Caco-2 (cell line): Measurements from ENCODE around the gene SVOPL. TPM values are rescaled to one million over a fixed set of nuclear protein-coding genes. Genes with fewer than 3 reads are reported as not detected.

ENCODE experiments used
- BruUV-seq: library from RNA; stranded (reverse); fragments of 400-500 nt; replicated peaks from 2 replicates; lab custom pipeline; 2021; lab: Mats Ljungman, UMichigan
- CTCF ChIA-PET: fragments of 300-600 bp; sonication (Branson Sonifier 250); formaldehyde crosslinking; loops from one replicate; lab custom pipeline; 2022; ENCODE audit warnings: antibody characterized with exemption; lab: Charles Lee
- POLR2A ChIA-PET: fragments of 300-600 bp; sonication (Branson Sonifier 250); formaldehyde crosslinking; loops from one replicate; lab custom pipeline; 2022; ENCODE audit warnings: antibody characterized with exemption; lab: Charles Lee
- DNase-seq, 2 experiments: peaks; one replicate each; pipeline versions ENCODE4 v3.0.0 to v3.0.0-alpha.2; 2020 to 2022
- H3K27me3 ChIP-seq: replicated peaks from 2 replicates; pipeline ENCODE4 v1.6.0; 2011; ENCODE audit warnings: low read length; ENCODE audit not compliant: control insufficient read depth, insufficient read depth
- H3K36me3 ChIP-seq: 2 replicates; pipeline ENCODE4 v1.5.1; 2011; ENCODE audit warnings: low read length; ENCODE audit not compliant: control insufficient read depth, insufficient read depth
- H3K4me1 ChIP-seq: fragments of 250-450 bp; sonication (Bioruptor Pico); 2 replicates; pipeline ENCODE4 v1.5.1; 2020; ENCODE audit warnings: mild to moderate bottlenecking
- H3K4me3 ChIP-seq: 2 replicates; pipeline ENCODE4 v1.5.1; 2011; ENCODE audit warnings: low read depth, mild to moderate bottlenecking, control low read depth, low read length
- H3K9me3 ChIP-seq: fragments of 250-450 bp; sonication (Bioruptor Pico); 2 replicates; pipeline ENCODE4 v1.5.1; 2020; ENCODE audit warnings: mild to moderate bottlenecking, moderate library complexity
- H3K27ac Mint-ChIP-seq: one replicate; pipeline ENCODE4 v1.8.0; 2022; ENCODE audit warnings: mixed read lengths; ENCODE audit not compliant: unreplicated experiment
- H3K27me3 Mint-ChIP-seq: one replicate; pipeline ENCODE4 v1.8.0; 2022; ENCODE audit warnings: mixed read lengths; ENCODE audit not compliant: insufficient read depth, unreplicated experiment
- H3K36me3 Mint-ChIP-seq: one replicate; pipeline ENCODE4 v1.8.0; 2022; ENCODE audit warnings: mild to moderate bottlenecking, mixed read lengths; ENCODE audit not compliant: insufficient read depth, unreplicated experiment
- H3K4me1 Mint-ChIP-seq: one replicate; pipeline ENCODE4 v1.8.0; 2022; ENCODE audit warnings: low read depth, mixed read lengths; ENCODE audit not compliant: unreplicated experiment
- H3K4me3 Mint-ChIP-seq: one replicate; pipeline ENCODE4 v1.8.0; 2022; ENCODE audit warnings: mild to moderate bottlenecking, moderate library complexity, mixed read lengths; ENCODE audit not compliant: unreplicated experiment
- H3K9me3 Mint-ChIP-seq: one replicate; pipeline ENCODE4 v1.8.0; 2022; ENCODE audit warnings: mixed read lengths; ENCODE audit not compliant: unreplicated experiment
- intact Hi-C: fragments of 100-400 bp; cut with micrococcal nuclease; formaldehyde crosslinking; loops from one replicate; pipeline ENCODE4 v1.10.0; 2022; ENCODE audit not compliant: unreplicated experiment
- total RNA-seq: library from RNA; stranded (reverse); gene quantifications from 2 replicates; pipeline ENCODE4 v1.2.3, GENCODE V29; 2022
- TF ChIP-seq, protein P1 (sequence below), 2 experiments: fragments of 200-600 bp in 1 of 2; IDR thresholded peaks; 1 replicate in 1 of 2; 2 replicates in 1 of 2; pipeline versions ENCODE4 v1.5.1 to v1.8.0; 2011 to 2022; ENCODE audit warnings: antibody characterized with exemption in 1 of 2, control low read depth in 1 of 2, inconsistent platforms in 1 of 2, low read depth in 1 of 2, low read length in 1 of 2, mild to moderate bottlenecking in 1 of 2, moderate library complexity in 1 of 2; ENCODE audit not compliant: insufficient read depth in 1 of 2, severe bottlenecking in 1 of 2, unreplicated experiment in 1 of 2

The SVOPL gene
- total RNA-seq, 1 experiment from 2014 or later = 0.27 TPM

DNA sequence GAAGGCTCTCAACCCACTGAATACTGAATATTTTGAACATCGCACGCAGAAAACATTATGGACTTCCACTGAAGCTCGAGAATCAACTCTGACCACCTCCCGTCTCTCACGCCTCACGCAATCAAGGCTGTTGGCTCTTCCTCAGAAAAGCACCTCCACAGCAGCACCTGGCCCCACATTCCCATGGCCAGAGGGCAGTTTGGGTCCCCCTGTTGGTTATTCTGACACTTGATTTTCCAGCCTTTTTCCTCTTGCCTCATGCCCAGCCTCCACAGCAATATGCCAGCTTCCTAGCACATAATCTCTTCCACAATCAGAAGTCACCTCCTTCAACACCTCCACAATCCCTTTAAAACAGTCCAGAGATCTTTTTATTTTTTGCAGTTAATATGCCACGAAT, 55.9 kb downstream of the SVOPL start:
- no peaks in the 10 kb centered on the region for H3K9me3 Mint-ChIP-seq
- H3K27ac Mint-ChIP-seq = no peak overlapping the region

DNA sequence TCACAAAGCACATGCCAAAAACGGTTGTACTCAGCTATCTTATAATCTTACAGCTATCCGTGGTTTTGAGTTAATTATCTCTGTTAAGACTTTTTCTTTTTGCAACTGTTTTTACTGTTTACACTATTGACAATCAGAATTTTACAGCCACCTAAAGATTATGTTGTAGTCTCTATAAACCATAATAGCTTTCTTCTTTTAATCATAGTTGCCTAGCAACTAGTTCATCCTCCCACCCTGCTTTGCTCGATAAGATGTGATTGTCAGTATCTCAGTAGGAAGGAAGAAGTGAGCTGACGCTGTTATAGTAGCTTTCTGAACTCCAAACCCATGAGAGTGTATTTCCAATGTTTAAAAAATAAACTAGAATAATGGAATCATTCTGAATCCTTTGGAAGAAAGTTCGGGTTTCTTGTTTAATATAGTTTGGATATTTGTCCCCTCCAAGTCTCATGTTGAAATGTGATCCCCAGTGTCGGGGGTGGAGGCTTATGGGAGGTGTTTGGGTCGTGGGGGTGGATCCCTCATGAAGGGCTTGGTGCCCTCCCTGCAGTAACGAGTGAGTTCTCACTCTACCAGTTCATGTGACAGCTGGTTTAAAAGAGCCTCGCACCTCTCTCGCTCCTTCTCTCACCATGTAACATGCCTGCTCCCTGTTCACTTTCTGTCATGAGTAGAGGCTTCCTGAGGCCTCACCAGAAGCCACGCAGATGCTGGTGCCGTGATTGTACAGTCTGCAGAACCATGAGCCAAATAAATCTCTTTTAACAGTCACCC, 68.1 kb downstream of the SVOPL start:
- H3K36me3 Mint-ChIP-seq = no peaks in the 10 kb centered on the region
- H3K4me1 ChIP-seq = no peaks in the 10 kb centered on the region
- BruUV-seq = no TSS peak
- H3K4me3 Mint-ChIP-seq = no peak overlapping the region
- ChIA-PET POLR2A (no interaction called here), CTCF (no interaction called here)
- H3K27ac Mint-ChIP-seq = no peak overlapping the region
- DNase-seq = no peak
- no peaks in the 10 kb centered on the region for H3K27me3 Mint-ChIP-seq
- intact Hi-C loops = no loop called here
- TF ChIP-seq, protein P1, sequence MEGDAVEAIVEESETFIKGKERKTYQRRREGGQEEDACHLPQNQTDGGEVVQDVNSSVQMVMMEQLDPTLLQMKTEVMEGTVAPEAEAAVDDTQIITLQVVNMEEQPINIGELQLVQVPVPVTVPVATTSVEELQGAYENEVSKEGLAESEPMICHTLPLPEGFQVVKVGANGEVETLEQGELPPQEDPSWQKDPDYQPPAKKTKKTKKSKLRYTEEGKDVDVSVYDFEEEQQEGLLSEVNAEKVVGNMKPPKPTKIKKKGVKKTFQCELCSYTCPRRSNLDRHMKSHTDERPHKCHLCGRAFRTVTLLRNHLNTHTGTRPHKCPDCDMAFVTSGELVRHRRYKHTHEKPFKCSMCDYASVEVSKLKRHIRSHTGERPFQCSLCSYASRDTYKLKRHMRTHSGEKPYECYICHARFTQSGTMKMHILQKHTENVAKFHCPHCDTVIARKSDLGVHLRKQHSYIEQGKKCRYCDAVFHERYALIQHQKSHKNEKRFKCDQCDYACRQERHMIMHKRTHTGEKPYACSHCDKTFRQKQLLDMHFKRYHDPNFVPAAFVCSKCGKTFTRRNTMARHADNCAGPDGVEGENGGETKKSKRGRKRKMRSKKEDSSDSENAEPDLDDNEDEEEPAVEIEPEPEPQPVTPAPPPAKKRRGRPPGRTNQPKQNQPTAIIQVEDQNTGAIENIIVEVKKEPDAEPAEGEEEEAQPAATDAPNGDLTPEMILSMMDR (IDR thresholded peaks at IDR 0.05; ENCODE audit: insufficient read depth in 1 of 2, low read depth in 1 of 2, low read length in 1 of 2, severe bottlenecking in 1 of 2, unreplicated experiment in 1 of 2) = no peak
- H3K4me1 Mint-ChIP-seq = no peaks in the 10 kb centered on the region
- no peak overlapping the region for H3K4me3 ChIP-seq
- H3K9me3 ChIP-seq = no peaks in the 10 kb centered on the region
- no peaks in the 10 kb centered on the region for H3K36me3 ChIP-seq
- H3K9me3 Mint-ChIP-seq = no peaks in the 10 kb centered on the region
- H3K27me3 ChIP-seq = no peaks in the 10 kb centered on the region

More for the DNA sequence above, 55.9 kb downstream of the SVOPL start:
- Mint-ChIP-seq H3K4me1 (no peaks in the 10 kb centered on the region), H3K27me3 (no peaks in the 10 kb centered on the region), H3K36me3 (no peaks in the 10 kb centered on the region), H3K4me3 (no peak overlapping the region)
- Histone ChIP-seq H3K36me3 (no peaks in the 10 kb centered on the region), H3K9me3 (no peaks in the 10 kb centered on the region), H3K4me1 (no peaks in the 10 kb centered on the region), H3K4me3 (no peak overlapping the region), H3K27me3 (no peaks in the 10 kb centered on the region)
- ChIA-PET CTCF (interaction anchor here (0.6 kb wide), 1 partner anchor 41 kb away, joined by 3 read pairs; no protein-coding TSS in a partner anchor), POLR2A (no interaction called here)
- TF ChIP-seq, protein P1 (IDR thresholded peaks at IDR 0.05; ENCODE audit: insufficient read depth in 1 of 2, low read depth in 1 of 2, low read length in 1 of 2, severe bottlenecking in 1 of 2, unreplicated experiment in 1 of 2) = no peak
- DNase-seq = peak in 1 of 2 experiments; percentile 29
- intact Hi-C loops = no loop called here
- no TSS peak for BruUV-seq

DNA sequence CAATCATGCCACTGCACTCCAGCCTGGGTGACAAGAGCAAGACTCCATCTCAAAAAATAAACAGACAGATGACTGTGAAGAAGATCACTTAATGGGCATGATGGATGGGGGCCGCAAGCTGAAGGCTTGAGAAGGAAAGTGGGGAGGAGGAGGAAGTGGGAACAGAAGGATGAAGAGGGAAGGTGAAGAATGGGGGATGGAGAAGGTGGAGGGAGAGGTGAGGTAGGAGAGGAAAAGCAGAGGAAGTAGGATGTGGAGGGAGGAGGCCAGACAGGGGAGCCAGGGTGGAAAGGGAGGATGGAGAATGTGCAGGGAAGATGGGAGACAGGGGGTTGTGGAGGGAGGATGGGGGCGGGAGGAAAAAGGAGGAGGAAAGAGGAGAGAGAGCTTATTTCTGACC, 68.8 kb downstream of the SVOPL start:
- H3K4me1 Mint-ChIP-seq = no peaks in the 10 kb centered on the region
- ChIA-PET POLR2A (no interaction called here), CTCF (no interaction called here)
- H3K4me1 ChIP-seq = no peaks in the 10 kb centered on the region
- H3K4me3 ChIP-seq = no peak overlapping the region
- DNase-seq = no peak
- H3K27me3 ChIP-seq = no peaks in the 10 kb centered on the region
- TF ChIP-seq, protein P1 (IDR thresholded peaks at IDR 0.05; ENCODE audit: insufficient read depth in 1 of 2, low read depth in 1 of 2, low read length in 1 of 2, severe bottlenecking in 1 of 2, unreplicated experiment in 1 of 2) = no peak
- no peak overlapping the region for H3K4me3 Mint-ChIP-seq
- H3K27ac Mint-ChIP-seq = no peak overlapping the region
- intact Hi-C loops = no loop called here
- no peaks in the 10 kb centered on the region for H3K27me3 Mint-ChIP-seq
- H3K36me3 Mint-ChIP-seq = no peaks in the 10 kb centered on the region
- no peaks in the 10 kb centered on the region for H3K36me3 ChIP-seq
- H3K9me3 ChIP-seq = no peaks in the 10 kb centered on the region
- BruUV-seq = no TSS peak
- no peaks in the 10 kb centered on the region for H3K9me3 Mint-ChIP-seq
